RCC 7860 (cell line): ENCODE data around the gene GTF2IRD1.
"Not testable (repeated sequence)": the region's sequence is repeated elsewhere in the genome, so short reads cannot be mapped to it uniquely, and the experiment has no call there.

Source experiments
- DNase-seq: peaks from one replicate; pipeline ENCODE4 v3.0.0-alpha.2; 2015; ENCODE audit warnings: low spot score
- FAIRE-seq: peaks from 2 replicates; lab custom pipeline; 2012; peaks lifted over from hg19 to GRCh38; lab: Jason Lieb, UNC

The GTF2IRD1 gene

GRCh38 chr7:74633451-74633921, 179.8 kb downstream of the GTF2IRD1 start:
- DNase-seq: no peak
- FAIRE-seq: no peak

DNA sequence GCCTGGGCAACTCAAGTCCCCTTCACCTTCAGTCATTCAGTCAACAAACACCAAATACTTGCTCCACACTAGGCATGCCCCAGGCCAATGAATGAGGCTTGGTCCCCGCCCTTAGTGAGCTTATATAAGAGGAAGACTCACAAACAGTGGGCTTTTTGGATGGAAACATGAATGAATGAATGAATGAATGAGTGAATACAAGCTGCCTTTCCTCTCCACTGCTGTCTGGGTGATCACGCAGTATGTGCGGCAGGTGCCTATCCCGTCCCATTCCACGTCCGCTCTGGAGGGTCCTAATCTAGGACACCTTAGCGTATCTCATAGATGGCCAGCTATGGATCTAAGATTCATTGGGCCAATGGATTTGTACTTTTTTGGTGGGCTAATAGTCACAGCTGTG, 184.0 kb downstream of the GTF2IRD1 start:
- DNase-seq (no peak), FAIRE-seq (no peak)

- peak; percentile 71 for DNase-seq
- peak; percentile 62 for FAIRE-seq
These were observed 196.3 kb downstream of the GTF2IRD1 start for GRCh38 chr7:74650055-74650454.

DNA sequence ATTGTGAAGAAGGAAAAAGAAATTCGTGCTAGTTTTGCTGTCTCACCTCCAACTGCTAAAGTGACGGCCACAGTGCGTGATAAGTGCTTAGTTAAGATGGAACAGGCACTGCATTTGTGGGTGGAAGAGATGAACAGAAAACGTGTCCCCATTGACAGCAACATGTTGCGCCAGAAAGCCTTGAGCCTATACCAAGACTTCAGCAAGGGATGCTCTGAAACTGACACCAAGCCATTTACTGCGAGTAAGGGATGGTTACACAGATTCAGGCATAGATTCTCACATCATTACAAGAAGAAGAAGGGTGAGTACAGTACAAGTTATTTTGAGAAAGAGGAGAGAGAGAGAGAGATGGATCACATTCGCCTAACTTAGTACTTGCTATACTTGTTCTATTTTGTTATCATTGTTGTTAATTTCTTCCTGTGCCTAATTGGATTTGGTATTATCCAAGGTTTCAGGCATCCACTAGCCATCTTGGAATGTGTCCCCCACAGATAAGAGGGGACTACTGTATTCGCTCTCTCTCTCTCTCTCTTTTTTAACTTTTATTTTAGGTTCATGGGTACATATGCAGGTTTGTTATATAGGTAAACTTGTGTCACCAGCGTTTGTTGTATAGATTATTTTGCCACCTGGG, 196.9 kb downstream of the GTF2IRD1 start:
- not testable (repeated sequence) for FAIRE-seq, DNase-seq

GRCh38 chr7:74651133-74651504, 197.4 kb downstream of the GTF2IRD1 start:
- not testable (repeated sequence) for DNase-seq, FAIRE-seq
